Pulmonary artery endothelial cell (primary cell): ENCODE results near the gene CNTNAP2. TPM values are rescaled to one million over a fixed set of nuclear protein-coding genes. Genes with fewer than 3 reads are reported as not detected.
"Not testable (repeated sequence)": the region's sequence is repeated elsewhere in the genome, so short reads cannot be mapped to it uniquely, and the experiment has no call there.

ENCODE experiments used
- DNase-seq: peaks from one replicate; pipeline ENCODE4 v3.0.0-alpha.2; 2011; ENCODE audit warnings: low read depth, low spot score
- total RNA-seq: library from RNA; depleted of rRNA; stranded (reverse); fragments of >200 nt; gene quantifications from 2 replicates; pipeline ENCODE4 v1.2.3, GENCODE V29; 2014

The CNTNAP2 gene
- total RNA-seq, 1 donor from 2014 or later = not detected

DNA sequence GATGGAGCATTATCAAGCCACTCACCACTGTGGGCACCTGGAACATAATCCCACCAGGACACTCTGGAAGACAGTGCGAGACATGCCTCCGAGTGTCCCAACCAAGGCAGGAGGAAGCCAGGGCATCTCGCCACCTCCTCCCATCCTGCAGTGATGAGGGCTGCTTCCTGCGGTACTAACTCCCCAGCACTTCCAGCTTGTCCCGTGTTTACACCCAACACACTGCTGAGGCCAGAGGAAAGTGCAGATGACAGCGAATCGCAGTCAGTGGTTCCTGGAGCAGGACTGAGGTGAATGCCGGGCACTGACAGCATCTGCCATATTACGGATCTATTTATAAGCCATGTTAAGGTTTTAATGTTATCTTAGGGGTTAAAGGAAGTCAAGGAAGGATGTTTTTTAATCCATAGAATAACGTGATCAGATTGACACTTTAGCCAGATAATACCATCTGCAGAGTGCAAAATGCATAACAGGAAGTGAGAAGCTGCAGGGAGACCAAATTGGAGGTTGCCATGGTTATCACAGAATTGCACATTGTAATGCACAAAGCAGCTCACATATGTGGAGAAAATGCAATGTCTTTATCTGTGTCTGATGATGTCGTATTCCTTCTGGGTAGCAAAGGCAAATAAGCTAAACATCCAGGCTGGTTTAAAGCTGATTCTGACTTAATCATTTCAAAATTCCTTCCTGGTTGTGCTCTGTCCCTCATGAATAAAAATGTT lies 2159.9 kb downstream of the CNTNAP2 start:
- no peak for DNase-seq

DNA sequence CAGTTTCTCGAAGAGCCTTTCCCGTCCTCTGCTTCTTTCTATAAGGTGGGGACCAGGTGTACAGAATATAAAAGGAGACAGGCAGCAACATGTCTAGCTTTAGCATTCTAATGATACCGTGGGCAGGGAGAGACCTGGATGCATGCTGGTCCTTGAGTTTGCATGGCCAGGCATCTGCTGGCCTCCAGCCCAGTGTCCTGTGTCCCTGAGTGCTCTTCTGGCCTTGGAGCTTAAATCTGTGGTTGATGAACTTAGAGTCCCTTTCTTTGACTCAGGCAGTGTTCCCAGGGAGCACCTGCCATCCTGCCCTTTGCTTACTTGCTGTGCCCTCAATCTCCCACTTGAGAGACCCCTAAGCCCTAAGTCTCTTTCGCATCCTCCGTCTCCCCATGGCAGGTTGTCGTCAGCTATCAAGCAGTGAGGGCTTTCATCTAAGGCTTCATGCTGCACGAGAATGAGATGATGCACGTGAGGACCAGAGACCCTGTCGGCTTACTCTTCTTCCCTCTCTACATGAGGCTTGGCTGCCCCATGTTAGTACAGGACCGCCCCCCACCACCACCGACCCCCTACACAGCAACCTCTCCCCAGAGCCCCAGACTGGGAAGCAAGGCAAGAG lies 2160.6 kb downstream of the CNTNAP2 start:
- DNase-seq = no peak

DNA sequence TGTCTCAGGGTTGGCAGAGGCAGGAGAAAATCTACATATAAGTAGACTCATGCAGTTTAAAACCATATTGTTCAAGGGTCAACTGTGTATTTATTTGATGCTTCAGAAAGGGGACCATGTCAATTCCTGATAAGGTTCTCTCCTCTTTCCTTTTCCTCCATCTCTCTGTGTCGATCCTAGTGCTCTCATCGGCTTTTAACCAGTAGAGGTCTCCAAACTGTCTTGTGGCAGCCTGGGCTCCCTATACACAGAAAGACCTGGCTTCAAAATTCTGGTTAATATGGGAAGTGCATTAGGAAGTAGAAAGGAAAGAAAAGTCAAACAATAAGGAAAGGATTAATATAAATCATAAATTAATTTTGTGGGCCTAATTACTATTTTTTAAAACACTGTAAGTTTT lies 2169.5 kb downstream of the CNTNAP2 start:
- DNase-seq = no peak

DNA sequence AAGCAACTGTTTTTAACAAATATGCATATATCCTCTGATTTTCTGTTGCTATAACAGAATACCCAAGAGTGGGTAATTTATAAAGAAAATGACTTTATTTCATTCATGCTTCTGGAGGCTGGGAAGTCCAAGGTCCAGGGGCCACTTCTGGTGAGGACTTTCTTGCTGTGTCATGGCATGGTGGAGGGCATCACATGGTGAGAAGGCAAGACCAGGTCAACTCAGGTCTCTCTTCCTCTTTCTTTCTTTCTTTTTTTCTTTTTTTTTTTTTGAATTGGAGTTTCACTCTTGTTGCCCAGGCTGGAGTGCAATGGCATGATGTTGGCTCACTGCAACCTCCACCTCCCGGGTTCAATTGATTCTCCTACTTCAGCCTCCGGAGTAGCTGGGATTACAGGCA lies 2170.9 kb downstream of the CNTNAP2 start:
- no peak for DNase-seq

DNA sequence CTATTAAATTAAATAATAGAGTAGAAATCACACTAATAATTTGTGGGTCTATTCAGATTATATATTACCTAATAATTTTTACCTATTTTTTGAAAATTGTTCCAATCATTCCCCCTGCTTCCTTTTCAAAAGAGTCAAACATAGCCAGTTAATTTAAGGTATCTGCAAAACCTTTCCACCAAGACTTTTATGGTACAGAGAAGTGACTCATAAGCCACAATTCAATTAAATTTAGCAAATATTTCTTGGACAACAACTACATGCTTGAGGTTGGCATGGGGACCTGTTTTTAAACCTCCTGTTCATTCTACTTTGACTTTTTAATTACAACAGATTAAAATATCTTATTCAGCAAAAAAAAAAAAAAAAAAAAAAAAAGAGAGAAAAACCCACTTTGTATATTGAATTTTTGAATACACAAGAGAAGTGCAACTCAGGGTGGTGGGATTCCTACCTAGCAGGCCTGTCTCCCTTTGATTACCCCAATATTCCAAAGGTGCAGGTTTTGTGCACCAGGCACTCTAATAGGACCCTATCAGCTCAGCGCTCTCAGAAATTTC lies 2172.1 kb downstream of the CNTNAP2 start:
- no peak for DNase-seq

DNA sequence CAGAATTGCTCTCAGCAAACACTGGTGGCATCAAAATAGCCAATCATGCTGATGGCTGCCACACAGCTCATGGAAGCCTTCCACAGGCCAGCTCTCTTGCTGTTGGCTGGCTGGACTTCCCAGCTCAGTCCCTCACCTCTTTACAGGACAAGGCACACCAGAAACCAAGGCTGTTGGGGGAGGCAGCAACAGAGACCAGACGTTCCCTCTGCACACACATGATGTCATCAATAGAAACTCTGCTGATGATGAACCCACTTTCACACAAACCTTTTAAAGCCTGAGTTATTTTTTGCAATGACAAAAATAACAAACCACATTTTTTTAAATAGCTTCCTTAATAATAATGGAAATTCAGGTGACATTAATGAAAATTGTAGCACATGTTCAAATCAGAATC lies 2173.0 kb downstream of the CNTNAP2 start:
- DNase-seq = no peak

DNA sequence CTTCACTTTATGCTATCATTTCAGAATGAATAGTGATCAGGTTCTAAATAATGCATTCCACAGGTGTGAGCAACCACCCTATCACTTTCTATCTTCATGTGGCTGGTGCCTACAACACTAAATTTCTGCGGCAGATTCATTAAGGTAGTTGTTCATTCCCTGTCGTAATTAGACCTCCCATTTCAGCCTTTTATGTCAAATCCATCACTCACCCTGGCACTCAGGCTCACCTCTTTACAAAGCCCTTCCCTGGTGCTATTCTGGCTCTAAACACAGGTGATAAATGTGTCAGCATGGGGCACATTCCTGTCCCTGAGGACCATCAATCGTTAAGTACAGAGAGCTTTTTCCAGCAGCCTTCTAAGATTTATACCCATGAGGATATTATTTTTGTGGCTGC lies 2173.9 kb downstream of the CNTNAP2 start:
- DNase-seq = no peak

DNA sequence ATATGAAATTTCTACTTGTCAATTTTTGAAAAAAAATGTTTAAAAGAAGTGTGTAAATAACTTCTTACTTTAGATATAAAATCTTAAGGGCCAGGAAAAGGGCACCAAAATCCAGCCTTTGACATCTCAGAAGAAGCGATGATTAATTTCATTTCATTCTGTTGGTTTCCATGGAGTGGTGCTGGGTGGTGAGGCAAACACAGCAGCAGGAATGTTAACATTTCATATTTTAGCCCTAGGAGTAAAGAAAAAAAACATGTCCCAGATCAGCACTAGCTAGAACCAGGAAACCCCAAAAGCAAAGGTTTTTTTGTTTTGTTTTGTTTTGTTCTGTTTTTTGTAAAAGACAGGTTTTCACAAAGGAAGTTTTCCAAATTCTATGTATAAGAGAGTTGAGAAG lies 2175.2 kb downstream of the CNTNAP2 start:
- DNase-seq = no peak

DNA sequence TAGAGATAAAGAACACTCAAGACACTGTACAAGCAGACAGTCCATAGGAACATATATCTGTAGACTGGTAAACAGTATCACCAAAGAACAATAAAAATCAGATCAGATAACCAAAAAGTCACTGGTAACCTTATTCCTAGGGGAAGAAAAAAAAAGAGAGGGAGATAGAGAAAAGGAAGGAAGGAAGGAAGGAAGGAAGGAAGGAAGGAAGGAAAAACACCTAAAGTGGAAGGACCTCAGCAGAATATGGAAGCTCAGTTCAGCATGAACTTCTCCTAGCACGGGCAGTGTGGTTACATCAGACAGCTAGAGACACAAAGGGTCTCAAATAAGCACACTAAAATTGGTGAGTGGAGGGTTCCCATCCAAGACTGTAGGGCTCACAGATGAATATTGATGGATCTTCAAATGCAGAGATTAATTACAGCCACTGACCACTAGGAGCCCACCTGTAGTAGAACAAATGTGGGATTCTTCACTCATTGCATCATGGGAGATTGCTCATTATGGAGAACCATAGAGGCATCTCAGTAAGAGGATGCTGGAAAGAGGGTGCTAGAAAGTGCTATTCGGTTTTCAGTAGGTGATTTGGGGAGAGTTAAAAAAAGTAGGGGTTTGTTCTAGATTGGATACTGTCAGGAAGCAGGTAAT lies 2180.5 kb downstream of the CNTNAP2 start:
- DNase-seq = no peak

DNA sequence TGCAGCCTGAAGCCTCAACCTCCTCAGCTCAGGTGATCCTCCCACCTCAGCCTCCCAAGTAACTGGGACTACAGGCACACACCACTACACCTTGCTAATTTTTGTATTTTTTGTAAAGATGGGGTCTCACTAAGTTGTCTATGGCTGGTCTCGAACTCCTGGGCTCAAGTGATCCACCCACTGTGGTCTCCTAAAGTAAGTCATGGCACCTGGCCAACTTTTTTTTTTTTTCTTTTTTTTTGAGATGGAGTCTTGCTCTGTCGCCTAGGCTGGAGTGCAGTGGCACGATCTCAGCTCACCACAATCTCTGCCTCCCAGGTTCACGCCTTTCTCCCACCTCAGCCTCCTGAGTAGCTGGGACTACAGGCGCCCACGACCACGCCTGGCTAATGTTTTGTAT lies 2182.2 kb downstream of the CNTNAP2 start:
- not testable (repeated sequence) for DNase-seq

DNA sequence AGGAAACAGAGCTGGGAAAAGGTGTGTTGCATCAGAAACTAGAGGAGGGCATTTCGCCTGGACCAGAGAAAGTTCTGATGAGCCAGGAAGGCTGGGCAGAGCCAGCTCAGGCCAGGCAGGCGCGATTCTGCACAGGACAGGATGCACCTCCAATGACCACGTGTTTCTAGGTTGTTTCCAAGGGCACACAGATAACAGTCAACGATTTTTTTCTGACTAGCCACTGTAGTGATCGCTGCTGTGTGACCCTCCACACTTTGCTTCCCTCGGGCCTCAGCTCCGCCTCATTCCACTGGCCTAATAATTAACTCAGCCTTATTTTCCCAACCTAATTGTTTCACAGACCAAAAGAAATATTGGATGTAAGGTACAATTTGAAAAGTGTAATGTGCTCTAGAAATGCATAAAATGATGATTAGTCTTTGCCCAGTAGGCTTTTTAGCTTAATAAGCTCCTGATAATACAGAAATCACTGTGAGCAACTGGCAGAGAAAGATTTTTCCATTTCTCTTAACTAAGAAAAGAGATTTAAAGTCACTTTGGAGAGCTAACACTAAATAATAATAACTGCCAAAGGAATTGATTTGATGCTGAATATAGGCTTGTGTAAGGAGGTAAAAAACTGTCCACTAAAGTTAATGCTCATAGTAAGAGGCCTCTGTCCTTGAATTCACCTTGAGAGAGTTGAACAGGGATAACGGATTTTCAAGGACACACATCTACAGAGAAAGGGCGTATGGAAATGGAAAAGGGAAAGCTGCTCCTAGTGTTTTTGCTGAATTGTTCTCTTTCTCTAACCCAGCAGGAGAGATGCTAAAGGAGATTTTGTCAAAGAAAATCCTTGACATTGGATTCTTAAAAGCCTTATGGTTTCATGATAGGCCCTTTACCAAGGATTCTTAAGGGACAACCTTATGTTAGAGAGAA lies 2183.0 kb downstream of the CNTNAP2 start:
- no peak for DNase-seq

DNA sequence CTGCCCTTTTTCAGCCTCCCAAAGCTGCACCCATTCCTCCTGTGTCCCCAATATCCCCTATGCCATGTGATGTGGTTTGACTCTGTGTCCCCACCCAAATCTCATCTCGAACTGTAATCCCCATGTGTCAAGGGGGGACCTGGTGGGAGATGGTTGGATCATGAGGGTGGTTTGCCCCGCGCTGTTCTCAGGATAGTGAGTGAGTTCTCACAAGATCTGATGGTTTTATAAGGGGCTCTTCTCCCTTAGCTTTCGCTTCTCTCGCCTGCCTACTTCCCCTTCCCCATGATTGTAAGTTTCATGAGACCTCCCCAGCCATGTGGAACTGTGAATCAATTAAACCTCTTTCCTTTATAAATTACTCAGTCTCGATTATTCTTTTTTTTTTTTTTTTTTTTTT lies 2185.8 kb downstream of the CNTNAP2 start:
- not testable (repeated sequence) for DNase-seq

DNA sequence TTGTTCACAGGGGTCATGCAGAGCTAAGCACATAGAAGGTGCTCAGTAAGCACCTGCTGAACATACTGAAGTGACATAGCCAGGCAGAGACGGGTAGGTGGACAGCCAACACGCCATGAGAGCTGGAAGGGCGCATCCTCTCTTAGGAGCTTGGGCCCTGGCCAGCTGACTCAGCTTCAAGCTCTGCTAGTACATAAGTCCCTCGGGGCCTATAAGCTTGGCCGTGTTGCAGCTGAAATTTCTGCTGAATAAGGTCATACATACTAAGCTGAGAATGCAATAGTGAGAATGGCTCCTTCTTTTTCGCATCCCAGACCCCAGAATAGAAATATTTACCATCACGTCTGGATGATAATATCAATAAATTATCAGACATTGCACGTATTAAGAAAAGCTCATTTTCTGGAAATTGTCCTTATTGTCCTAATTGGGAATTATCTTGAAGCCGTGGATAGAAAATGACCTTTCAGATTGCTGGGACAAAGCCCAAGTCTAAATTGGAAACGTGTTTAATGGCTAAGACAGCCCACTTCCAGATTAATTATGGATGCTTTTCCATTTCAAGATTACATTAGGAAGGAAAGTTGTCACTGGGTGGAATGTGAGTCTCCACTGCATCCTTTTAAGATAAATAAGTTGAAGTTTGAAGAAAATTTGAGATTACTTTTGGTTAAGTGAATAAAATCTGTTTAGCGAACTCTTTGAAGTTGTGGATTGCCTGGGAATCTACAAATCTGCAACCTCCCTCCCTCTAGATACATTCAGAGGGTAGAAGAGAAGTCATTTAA lies 2186.9 kb downstream of the CNTNAP2 start:
- no peak for DNase-seq

DNA sequence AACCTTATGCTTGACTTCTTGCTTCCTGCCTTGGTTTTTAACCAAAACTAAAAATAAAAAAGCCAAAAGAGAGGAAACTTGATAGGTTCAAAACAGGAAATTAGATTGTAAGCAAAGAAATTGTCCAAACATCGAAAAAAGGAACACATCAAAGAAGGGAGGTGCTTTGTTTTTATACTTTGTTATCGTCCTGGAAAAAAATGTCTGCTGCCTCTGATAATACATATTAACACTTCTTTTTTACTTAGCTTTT lies 2187.4 kb downstream of the CNTNAP2 start:
- no peak for DNase-seq

DNA sequence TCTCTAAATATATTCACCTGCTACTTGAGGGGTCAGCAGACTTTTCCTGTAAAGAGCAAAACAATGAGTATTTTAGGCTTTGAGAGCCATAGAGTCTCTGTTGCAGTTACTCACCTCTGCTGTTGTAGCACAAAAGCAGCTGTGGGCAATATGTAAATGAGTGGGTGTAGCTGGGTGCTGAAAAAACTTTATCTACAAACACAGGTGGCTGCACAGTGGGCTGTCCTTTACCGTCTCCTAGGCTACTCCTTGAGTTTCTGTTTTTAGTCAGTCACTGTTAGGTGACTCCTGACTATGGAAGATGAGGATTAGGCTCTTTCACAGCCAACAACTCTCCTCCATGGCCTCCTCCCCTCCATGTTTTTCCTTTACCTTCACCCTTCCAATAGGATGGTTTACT lies 2187.9 kb downstream of the CNTNAP2 start:
- DNase-seq = no peak

DNA sequence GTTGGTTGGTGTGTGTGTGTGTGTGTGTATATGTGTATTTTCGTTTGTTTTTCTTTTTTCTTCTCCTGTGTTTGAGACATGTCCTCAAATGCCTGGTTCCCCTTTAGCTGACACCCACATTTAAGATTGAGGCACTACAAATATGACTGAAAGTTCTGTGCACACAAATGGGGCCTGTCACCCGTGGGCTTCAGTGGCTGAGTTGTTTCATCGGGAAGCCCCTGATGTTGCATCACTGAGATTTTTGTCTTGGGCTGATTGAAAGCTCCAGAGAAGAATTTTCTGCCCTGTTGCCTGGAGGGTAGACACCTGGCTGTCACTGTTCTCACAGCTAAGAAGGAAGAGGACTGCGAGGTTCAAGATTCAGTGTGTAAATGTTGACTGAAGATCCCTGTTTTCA lies 2190.2 kb downstream of the CNTNAP2 start:
- DNase-seq = no peak

DNA sequence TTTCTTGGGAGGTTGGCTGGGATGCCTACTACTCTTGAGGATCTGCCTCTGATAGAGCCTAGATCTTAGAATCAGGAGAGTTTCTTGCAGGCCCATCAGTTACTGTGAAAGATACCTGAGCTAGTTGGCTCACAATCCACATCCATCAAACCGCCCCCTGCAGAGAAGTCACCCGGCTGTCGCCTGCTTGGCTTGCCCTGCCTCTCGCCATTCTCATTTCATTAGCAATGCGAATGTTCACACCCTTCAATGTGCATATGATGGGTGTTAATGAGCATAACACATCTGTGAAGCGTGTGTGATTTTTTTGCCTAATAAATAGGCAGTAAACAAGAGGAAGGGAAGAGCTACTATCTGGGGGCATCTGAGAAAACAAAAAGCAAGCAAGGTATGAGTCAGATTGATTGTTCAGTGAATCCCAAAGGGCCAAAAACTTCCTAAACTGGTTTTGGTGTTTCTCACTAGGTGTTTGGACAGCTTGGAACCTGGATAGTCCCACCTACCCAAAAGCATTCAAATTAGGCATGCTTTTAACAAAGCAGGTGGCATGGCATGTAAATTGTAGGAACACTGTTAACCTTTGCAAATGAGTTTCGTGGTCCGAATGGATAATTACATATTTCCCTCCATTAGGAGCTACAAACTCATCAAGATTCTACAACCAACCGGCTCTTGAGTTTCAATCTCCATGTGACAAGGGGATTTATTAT lies 2201.7 kb downstream of the CNTNAP2 start:
- no peak for DNase-seq

DNA sequence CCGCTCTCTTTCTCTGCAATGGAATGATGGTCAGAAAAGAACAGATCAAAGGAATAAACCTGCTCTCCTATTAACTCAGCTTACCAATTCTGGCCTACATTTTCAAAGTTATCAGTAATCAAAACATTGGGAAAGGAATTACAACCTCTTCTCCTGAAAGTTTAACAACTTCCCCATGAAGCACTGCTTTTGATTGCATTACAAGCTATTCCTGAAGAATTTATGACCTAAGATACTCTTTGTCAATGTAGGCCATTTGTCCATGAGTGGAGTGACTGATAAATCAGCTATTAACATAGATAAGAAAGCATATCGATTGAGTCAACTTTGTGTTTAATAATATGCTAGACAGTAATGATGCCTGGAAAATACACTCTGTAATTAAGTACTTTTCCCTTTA lies 2202.2 kb downstream of the CNTNAP2 start:
- DNase-seq = no peak

DNA sequence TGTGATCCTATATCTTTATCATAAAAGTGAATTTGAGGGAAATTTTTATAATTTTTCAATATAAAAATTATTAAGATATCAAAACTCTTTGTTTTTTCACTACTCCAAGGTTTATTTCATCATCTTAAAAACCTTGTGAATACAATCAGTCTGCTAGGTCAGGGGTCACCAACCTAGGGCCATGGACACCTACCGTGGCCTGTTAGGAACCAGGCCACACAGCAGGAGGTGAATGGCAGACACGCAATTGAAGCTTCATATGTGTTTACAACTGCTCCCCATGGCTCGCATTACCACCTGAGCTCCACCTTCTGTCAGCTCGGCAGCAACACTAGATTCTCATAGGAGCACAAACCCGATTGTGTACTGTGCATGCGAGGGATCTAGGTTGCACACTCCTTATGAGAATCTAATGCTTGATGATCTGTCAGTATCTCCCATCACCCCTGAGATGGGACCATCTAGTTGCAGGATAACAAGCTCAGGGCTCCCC lies 2202.8 kb downstream of the CNTNAP2 start:
- DNase-seq = no peak

DNA sequence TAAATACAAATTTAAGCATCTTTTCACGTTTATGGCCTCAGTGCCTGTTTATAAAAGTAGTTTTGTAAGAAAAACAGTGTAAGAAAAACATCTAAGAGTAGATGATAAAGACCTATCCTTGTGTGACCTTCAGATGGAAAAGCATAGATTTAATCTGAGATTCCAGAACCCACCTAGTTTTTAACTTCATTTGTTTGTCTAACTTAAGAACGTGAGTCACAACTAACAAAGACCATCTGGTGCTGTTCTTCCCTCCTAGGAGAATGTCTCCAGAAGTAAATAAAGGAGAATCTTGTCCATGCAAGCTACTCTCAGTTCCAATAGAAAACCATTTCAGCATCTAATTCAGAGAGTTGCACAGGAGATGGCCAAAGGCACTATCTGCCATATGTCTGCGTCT lies 2208.6 kb downstream of the CNTNAP2 start:
- no peak for DNase-seq
